Measurements from ENCODE around the gene PPP6R2.
A peak's percentile ranks its signal among the peaks of the same experiment; 100 is the strongest.
"Not testable (repeated sequence)": the region's sequence is repeated elsewhere in the genome, so short reads cannot be mapped to it uniquely, and the experiment has no call there.

The PPP6R2 gene

GRCh38 chr22:50318356-50318697 is 24.8 kb upstream of the PPP6R2 start:
- no peak for DNase-seq

DNA sequence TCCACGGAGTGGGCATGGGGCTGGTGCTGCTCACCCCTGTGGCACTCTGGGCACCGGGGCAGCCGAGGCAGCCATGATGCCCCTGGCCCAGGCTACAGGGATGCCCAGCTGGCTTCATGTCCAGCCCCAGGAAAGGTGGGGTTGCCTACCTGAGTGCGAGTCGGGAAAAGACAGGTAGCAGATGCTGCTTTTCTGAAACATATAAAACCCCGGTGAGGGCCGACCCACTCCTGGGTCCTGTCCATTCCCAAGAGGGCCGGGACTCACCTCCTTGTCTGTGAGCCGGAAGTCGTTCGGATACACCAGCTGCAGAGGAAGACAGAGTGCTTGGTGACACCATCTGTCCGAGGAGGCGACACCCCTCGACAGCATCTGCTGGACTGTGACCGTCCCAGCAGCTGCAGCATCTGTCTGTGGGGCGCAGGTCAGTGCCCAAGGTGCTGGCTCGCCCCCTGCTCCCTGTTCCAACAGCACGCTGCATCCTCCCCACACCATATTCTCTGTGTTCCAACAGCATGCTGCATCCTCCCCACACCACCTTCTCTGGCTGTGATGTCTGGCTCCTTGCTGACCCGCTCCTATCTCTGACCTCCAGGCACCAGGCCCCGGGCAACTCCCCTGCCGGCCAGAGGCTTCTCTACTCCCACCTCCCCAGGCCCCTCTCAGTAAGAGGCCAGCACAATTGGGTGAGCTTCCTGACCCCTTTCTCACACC is 24.3 kb upstream of the PPP6R2 start:
- DNase-seq: peak; percentile 52

GRCh38 chr22:50319503-50319951 is 23.6 kb upstream of the PPP6R2 start:
- peak; percentile 51 for DNase-seq

DNA sequence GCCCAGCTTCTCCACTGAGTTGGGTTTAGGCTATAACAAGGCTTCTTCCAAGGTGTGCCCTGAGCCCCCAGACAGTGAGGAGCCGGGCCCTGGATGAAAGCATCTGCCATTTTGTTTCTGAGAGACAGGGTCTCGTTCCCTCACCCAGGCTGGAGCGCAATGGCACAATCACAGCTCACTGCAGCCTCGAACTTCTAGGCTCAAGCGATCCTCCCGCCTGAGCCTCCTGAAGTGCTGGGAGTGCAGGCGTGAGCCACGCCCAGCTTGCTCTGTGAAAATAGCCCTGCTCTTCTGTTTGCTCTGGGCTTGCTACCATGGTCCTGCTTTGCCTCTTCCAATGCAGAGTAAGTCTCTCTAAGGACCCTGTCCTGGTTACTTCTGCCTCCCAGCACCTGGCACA is 23.0 kb upstream of the PPP6R2 start:
- DNase-seq: no peak

DNA sequence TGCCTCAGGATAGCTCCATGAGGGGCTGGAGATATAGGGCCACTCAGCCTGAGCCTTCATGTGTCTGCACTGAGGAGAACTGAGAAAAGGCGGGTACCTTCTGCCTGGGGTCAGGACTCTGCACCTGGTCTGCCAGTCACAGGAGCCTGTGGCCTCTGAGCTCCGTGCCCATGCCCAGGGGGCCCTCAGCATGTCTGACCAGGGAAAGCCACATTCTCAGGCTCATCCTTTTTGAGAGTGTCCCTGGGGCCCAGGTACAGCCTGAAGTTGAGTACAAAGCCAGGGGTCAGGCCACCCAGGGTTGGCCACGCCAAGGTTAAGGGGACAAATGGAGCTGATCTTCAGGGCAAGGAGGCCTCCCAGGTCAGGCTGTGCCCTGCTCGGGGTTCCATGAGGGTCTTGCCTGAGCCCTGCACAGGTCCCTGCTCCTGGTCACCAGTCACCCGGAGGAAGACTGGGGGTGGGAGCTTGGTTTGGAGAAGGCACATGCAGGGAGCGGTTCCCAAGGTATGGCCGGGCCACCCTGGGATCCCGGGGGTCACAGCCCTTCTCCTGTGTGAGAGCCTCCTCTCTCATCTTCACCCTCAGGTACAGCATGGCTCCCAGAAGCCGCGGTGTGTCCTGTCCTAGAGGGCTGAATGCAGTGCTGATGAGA is 22.3 kb upstream of the PPP6R2 start:
- no peak for DNase-seq

GRCh38 chr22:50322382-50323104 is 20.6 kb upstream of the PPP6R2 start:
- not testable (repeated sequence) for DNase-seq

DNA sequence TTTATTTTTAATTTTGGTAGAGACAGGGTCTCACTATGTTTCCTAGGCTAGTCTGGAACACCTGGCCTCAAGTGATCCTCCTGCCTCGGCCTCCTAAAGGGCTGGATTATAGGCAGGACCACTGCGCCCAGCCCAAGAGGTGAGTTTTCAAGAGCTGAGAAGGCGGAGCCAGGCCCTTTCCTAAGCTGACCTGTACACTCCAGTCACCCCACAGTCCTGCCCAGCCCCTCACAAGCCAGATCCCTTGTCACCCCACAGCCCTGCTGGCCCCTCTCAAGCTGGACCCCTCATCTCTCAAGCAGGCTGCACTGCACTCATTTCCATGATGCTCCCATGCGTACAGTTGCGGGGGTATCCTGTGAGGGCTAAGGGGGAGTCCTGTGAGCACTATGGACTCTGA is 19.2 kb upstream of the PPP6R2 start:
- no peak for DNase-seq

DNA sequence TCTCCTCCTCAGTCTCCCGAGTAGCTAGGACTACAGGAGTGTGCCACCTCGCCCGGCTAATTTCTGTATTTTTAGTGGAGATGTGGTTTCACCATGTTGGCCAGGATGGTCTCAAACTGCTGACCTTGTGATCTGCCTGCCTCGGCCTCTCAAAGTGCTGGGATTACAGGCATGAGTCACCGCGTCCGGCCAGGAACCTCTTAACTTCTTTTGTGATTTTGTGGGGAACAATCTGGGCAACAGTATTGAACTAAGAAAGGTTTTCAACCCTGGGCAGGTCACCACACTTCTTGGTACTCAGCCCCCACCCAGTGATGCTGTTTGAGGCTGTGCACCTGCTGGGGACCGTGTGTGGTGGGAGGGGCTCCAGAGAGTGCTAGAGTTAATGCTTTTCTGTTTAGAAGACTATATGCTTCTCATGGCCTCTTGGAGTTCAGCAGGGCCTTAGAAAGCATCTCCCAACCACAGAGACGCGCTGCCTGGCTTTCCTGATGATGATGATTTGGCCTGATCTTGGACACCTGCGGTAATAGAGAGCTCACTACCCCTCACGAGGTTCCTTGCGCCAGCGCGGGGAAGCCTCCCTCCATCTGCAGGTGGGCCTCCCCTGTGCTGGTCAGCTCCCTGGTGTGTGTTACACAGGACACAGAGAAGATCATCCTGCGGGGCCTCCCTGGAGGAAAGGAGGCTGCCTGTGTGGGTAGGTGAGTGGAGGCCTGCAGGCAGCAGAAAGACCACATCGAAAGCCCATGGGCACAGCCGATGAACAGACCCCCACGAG is 17.5 kb upstream of the PPP6R2 start:
- DNase-seq: no peak

DNA sequence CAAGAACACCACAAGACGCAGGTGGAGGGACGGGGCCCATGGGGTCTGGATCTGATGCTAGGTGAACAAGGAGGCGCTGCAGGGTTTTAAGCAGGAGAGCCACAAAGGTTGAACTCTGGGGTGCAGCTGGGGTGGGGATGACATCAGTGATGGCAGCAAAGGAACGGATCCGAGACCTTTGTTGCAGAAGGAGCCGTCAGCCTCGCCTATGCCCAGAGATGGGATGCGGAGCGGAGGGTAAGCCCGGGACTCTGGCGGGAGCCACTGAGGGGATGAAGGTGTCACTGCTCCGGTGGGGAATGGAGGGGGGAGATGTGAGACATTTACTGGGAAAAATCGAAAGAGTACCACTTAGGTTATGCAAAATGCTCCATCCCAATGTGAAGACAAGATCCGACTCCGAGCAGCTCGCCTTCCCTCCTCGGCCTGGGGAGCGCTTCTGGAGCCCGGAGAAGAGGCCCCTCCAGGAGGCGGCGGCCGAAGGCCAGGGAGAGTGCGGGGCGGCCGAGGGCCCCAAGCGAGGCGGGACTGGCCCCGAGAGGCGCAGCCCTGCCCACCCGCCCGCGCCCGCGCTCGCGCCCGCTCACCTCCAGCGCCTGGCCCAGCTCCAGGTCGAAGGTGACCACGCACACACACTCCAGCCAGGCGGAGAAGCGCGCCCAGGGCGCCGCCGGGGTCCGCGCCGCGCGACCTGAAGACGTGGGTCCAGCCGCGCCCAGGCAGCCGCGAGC is 16.7 kb upstream of the PPP6R2 start:
- no peak for DNase-seq

DNA sequence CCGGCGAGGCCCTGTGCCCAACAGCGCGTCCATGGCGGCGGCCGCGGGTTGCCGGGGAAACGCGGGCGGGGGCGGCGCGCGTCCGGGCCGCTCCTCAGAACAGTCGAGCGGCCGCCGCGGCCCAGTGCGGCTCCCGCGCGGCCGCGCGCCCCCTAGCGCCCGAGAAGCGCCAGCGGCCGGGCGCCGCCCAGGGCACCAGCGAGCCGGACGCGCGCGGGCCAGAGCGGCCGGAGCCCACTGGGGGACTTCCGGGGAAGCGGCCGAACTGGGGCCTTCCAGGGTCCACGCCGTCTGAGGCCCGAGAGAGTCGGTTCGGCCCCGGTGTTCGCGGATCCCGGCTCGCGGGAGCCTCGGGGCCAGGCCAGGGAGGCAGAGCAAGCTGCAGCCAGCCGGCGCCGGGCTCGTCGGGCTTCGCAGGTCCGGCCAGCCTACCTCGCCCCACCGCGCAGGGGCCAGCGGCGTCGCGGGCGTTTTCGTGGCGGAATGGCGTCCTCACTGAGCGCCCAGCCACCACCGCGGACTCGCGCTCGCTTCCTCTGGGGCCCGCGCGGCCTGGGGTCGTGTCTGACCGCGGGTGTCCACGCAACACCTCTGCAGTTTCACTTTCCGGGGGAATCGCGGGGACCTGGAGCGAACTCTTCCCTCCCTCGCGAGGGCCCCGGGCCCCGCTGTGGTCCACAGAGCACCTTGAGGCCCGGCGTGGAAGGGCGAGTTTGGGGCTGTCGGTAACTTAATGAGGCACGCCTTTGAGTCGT is 16.0 kb upstream of the PPP6R2 start, which contains the start of gene DENND6B:
Gene DENND6B (minus strand): TSS at position 57 of the 755 bp plus-strand sequence. CDS start 24 bp downstream, at position 33.
- peak; percentile 83 for DNase-seq

DNA sequence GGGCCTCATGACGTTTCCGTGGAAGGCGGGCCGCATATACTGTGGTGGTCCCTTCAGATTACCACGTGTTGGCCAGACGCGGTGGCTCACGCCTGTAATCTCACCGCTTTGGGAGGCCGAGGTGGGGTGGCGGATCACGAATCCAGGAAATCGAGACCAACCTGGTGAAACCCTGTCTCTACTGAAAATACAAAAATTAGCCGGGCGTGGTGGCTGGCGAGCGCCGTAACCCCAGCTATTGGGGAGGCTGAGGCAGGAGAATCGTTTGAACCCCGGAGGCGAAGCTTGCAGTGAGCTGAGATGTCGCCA is 15.5 kb upstream of the PPP6R2 start:
- DNase-seq: no peak

DNA sequence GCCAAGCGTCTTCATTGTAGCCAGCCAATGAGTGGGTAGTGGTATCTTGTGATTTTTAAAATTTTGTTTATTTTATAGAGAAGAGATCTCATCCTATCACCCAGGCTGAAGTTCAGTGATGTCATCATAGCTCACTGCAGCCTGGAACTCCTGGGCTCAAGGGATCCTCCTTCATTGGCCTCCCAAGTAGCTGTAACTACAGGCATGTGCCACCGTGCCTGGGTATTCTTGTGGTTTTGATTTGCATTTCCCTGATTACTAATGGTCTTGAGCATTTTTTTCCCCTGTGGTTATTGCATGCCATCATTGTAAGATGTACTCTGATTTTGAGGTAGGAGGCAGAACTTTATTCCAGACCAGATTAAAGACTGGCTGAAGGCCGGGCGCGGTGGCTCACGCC is 13.9 kb upstream of the PPP6R2 start:
- DNase-seq: no peak

- not testable (repeated sequence) for DNase-seq
These were observed 8.7 kb upstream of the PPP6R2 start for GRCh38 chr22:50334433-50334832.

- DNase-seq: no peak
These were observed 5.7 kb upstream of the PPP6R2 start for GRCh38 chr22:50337262-50338041.

GRCh38 chr22:50338042-50338573 is 5.0 kb upstream of the PPP6R2 start:
- DNase-seq: no peak

- no peak for DNase-seq
These were observed 4.2 kb upstream of the PPP6R2 start for GRCh38 chr22:50338860-50339462.

- DNase-seq: peak; percentile 70
These were observed 2.9 kb upstream of the PPP6R2 start for GRCh38 chr22:50339945-50340879.

- peak; percentile 94 for DNase-seq
These were observed 1.0 kb upstream of the PPP6R2 start for GRCh38 chr22:50341977-50342650.
